Subcutaneous adipose tissue (tissue), 4 donors: ENCODE results near the gene GLI2. TPM values are rescaled to one million over a fixed set of nuclear protein-coding genes. Genes with fewer than 3 reads are reported as not detected.

ENCODE experiments used
- total RNA-seq, 4 donors: library from RNA; depleted of rRNA; stranded (reverse); fragments of >200 nt; gene quantifications; one replicate each; pipeline ENCODE4 v1.1.0, GENCODE V29; 2016
- TF ChIP-seq, protein P1 (sequence below): fragments of 450-650 bp; IDR thresholded peaks from one replicate; pipeline ENCODE4 v1.5.1; 2016; ENCODE audit warnings: low read depth, mild to moderate bottlenecking, control low read depth, antibody characterized with exemption, moderate library complexity

Gene GLI2
- total RNA-seq, 4 donors from 2014 or later = 0.82 to 1.5 (median 1.0) TPM

GRCh38 chr2:120763508-120763907, 27.8 kb downstream of the GLI2 start:
- TF ChIP-seq, protein P1, sequence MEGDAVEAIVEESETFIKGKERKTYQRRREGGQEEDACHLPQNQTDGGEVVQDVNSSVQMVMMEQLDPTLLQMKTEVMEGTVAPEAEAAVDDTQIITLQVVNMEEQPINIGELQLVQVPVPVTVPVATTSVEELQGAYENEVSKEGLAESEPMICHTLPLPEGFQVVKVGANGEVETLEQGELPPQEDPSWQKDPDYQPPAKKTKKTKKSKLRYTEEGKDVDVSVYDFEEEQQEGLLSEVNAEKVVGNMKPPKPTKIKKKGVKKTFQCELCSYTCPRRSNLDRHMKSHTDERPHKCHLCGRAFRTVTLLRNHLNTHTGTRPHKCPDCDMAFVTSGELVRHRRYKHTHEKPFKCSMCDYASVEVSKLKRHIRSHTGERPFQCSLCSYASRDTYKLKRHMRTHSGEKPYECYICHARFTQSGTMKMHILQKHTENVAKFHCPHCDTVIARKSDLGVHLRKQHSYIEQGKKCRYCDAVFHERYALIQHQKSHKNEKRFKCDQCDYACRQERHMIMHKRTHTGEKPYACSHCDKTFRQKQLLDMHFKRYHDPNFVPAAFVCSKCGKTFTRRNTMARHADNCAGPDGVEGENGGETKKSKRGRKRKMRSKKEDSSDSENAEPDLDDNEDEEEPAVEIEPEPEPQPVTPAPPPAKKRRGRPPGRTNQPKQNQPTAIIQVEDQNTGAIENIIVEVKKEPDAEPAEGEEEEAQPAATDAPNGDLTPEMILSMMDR = no peak

GRCh38 chr2:120763931-120764330, 28.3 kb downstream of the GLI2 start:
- TF ChIP-seq, protein P1 = no peak

DNA sequence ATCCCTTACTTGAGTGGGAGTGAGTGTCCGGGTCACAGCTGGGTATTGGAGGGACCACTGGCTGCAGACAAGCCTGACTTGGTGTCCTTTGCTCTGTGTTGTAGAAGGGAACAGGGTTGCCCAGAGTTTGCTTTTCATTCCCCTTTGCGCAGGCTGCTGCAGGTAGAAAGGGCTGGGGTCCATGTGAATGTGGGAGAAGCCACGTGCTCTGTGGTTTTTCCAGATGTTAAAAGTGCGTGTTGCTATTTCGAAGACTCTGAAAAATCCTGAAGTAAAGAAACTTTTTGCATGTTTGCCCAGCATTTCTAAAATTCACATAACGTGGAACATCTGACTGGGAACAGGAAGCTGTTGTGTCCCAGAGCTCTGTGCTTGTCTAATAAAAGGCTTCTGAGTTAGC, 28.8 kb downstream of the GLI2 start:
- TF ChIP-seq, protein P1 = no peak

DNA sequence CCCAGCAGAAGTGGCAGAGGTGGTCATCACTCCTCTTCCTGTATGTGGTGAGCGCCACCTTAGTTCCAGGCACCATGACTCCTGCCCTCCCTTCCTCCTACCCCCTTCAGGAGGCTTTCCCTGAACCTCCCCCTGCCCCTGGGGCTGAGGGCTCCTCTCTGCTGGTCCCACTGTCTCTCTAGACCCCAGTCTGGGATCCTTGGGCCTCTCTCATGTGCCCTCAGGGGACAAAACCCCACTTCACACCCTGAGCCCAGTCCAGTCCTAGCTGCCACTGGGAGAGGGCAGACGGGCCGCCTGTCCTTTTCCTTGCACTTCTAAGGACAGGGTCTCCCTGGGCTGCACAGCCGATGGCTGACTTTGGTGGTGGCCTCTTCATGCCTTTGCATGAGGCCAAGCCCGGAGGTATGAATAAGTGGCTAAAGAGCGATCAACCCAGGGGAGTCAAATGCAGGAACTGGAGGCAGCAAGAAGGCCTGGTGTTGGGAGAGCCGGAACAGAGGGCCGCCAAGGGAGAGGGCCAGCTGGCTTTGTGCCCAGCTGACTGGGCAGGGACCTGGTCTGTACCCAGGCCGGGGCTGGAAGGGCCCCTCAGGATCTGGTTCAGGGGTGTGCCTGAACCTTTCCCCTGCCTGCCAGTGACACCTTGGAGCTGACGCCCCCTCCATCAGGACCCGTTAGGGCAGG, 29.5 kb downstream of the GLI2 start:
- TF ChIP-seq, protein P1 = no peak

GRCh38 chr2:120765678-120766469, 30.2 kb downstream of the GLI2 start:
- TF ChIP-seq, protein P1 = no peak

DNA sequence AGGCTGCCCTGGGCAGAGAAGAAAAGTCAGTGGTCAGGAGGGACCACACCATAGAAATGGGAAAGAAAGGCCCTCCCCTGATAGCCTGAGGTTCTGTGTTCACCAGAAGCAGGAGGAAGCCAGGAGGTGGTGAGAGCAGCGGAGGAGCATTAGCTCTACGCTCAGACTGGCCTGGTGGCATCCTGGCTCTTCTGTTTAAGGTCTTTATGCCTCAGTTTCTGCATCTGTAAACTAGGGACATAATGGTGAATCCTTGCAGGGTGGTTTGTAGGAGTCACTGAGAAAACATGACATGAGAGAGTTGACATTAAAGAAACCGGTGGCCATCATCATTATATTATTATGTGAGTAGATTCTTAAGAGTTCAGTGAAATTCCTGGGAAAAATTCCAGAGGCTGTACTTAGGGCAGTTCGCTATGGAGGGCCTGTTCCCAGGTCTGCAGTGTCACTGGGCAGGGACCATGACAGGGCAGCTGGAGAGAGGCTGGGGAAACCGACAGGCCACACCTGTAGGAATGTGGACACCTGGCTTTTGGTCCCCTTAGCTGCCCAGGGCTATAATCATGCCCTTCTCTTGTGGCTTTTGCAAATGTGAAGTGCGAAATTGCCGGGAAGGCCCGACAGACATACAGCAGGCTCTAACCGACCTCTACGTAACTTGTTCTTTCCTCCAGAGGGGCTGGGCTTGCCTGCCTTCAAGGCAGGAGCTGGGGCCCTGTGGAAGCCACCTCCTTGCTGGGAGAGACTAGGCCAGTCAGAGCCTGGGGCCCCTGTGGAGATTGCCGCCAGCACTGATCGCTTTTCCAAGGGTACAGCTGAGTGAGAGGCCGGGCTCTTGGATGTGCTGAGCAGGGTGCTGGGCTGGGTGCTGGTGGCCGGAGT, 31.0 kb downstream of the GLI2 start:
- TF ChIP-seq, protein P1 = no peak
